ENCODE measurements around the gene RBP4.

Gene RBP4

DNA sequence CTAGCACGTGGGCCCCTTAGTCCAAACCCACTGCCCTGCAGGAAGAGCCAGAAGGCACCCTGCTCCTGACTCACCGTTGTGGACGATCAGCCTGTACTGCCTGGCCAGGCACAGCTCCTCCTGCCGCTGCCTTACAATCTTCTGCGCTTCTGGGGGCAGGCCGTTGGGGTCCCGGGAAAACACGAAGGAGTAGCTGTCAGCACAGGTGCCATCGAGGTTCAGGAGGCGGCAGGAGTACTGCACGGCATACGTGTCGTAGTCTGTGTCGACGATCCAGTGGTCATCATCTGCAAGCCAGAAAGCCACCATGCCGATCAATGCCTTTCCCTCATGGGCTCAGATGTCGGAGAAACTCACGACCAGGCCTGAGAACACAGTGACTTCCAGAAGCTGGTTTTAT is 7.3 kb downstream of the RBP4 start:
- no peak overlapping the region for H3K4me3 ChIP-seq (ENCODE audit: low read depth, low read length)
- no peak for DNase-seq (ENCODE audit: low read depth)
- TF ChIP-seq, protein P1, sequence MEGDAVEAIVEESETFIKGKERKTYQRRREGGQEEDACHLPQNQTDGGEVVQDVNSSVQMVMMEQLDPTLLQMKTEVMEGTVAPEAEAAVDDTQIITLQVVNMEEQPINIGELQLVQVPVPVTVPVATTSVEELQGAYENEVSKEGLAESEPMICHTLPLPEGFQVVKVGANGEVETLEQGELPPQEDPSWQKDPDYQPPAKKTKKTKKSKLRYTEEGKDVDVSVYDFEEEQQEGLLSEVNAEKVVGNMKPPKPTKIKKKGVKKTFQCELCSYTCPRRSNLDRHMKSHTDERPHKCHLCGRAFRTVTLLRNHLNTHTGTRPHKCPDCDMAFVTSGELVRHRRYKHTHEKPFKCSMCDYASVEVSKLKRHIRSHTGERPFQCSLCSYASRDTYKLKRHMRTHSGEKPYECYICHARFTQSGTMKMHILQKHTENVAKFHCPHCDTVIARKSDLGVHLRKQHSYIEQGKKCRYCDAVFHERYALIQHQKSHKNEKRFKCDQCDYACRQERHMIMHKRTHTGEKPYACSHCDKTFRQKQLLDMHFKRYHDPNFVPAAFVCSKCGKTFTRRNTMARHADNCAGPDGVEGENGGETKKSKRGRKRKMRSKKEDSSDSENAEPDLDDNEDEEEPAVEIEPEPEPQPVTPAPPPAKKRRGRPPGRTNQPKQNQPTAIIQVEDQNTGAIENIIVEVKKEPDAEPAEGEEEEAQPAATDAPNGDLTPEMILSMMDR (IDR thresholded peaks at IDR 0.05; ENCODE audit: low read depth, low read length, missing control alignments), result no peak
- in situ Hi-C loops (cut with HindIII; ENCODE audit: low sequenced_read_pairs), result no loop called here

- in situ Hi-C loops (cut with HindIII; ENCODE audit: low sequenced_read_pairs), result no loop called here
- H3K4me3 ChIP-seq (ENCODE audit: low read depth, low read length), result no peak overlapping the region
- DNase-seq (ENCODE audit: low read depth), result no peak
- TF ChIP-seq, protein P1 (IDR thresholded peaks at IDR 0.05; ENCODE audit: low read depth, low read length, missing control alignments), result no peak
These were observed 7.8 kb downstream of the RBP4 start for GRCh38 chr10:93593254-93593653.

DNA sequence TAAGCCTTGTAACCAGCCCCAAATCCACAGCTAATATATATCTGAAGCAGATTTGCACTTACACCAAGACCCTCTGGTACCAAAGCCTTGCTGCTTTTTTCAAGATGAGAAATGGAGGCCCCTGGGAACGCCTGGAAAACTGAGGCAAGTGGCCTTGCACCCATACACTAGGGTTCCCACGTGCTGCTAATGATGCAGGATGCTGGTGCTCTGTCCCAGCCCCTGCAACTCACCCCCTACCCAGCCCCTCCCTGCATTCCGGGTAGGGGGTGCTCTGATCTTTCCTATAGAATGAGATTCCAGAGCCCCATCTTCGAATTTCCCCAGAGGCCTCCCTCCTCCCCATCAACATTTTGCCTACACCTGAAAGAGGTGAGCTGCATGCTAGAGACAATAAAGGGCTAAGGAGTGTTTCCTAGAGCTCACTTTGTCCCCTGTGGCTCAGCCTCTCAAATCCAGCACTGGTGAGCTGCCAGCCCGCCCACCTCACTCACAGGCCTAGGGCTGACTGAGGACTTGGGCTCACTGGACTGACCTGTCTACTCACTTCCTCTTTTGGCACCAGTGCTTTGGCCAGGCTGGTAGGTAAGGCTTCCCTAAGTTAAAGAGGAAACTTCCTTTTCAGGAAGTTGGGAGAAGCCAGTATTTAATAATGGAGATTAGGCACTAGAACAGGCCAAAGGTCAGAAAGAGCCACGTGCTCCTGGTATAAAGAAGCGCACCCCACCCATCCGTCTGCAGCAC is 9.8 kb downstream of the RBP4 start:
- DNase-seq (ENCODE audit: low read depth), result no peak
- H3K4me3 ChIP-seq (ENCODE audit: low read depth, low read length), result no peak overlapping the region
- in situ Hi-C loops (cut with HindIII; ENCODE audit: low sequenced_read_pairs), result no loop called here

GRCh38 chr10:93590638-93591037 is 10.4 kb downstream of the RBP4 start:
- no peak for DNase-seq (ENCODE audit: low read depth)
- in situ Hi-C loops (cut with HindIII; ENCODE audit: low sequenced_read_pairs), result no loop called here
- no peak overlapping the region for H3K4me3 ChIP-seq (ENCODE audit: low read depth, low read length)
- TF ChIP-seq, protein P1 (IDR thresholded peaks at IDR 0.05; ENCODE audit: low read depth, low read length, missing control alignments), result no peak

More for the DNA sequence above, 9.8 kb downstream of the RBP4 start:
- TF ChIP-seq, protein P1 (IDR thresholded peaks at IDR 0.05; ENCODE audit: low read depth, low read length, missing control alignments), result no peak

DNA sequence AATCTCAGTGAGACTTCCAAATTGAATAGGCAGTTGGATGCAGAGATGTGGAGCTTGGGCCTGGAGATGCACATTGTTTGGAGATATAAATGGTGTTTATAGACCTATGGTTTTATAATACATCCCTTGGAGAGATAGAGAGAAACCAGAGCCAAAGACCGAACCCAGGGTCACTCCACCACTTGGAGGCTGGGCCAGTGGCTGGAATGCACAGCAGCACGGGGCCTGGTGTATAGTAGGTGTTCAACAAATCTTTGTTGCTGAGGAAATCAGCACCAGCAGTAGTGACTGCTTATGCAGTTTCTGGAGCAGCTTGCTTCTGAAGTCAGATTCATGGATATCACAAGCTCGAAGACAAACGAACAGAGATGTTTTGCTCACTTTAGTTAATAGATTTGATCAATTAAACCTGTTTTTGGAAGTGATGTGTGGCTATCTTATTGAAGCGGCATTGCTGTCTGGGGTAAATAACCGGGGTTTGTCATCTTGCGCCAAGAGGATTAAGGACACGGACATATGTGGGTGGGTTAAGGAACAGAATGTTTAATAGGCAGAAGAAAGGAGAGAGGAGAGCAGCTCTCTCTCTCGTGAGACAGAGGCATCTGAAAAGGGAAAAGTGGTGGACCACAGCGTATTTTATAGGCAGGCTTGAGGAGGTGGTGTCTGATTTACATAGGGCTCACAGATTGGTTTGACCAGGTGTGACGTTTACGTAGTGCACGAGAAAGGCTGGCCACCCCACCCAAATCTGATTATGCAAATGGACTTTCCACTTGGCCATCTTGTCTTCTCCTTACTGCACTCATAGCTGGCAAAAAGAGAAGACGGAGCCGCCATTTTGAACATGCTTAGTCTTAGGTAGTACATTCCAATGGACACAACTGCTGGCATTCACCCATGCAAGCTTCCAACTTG is 11.1 kb downstream of the RBP4 start:
- in situ Hi-C loops (cut with HindIII; ENCODE audit: low sequenced_read_pairs), result no loop called here
- H3K4me3 ChIP-seq (ENCODE audit: low read depth, low read length), result no peak overlapping the region
- no peak for DNase-seq (ENCODE audit: low read depth)
- TF ChIP-seq, protein P1 (IDR thresholded peaks at IDR 0.05; ENCODE audit: low read depth, low read length, missing control alignments), result no peak

- DNase-seq (ENCODE audit: low read depth), result no peak
- H3K4me3 ChIP-seq (ENCODE audit: low read depth, low read length), result no peak overlapping the region
- TF ChIP-seq, protein P1 (IDR thresholded peaks at IDR 0.05; ENCODE audit: low read depth, low read length, missing control alignments), result no peak
- in situ Hi-C loops (cut with HindIII; ENCODE audit: low sequenced_read_pairs), result no loop called here
These were observed 16.6 kb downstream of the RBP4 start for GRCh38 chr10:93584445-93584844.
